GM19395 (cell line): ENCODE measurements around the gene MARCHF3.
A peak's percentile ranks its signal among the peaks of the same experiment; 100 is the strongest.
"Not testable (repeated sequence)": the region's sequence is repeated elsewhere in the genome, so short reads cannot be mapped to it uniquely, and the experiment has no call there.

Experiments used
- ATAC-seq: cut with Tn5 transposase; IDR thresholded peaks from one replicate; pipeline ENCODE4 v1.9.1; 2021; ENCODE audit warnings: mild to moderate bottlenecking, moderate library complexity; ENCODE audit not compliant: unreplicated experiment

Gene MARCHF3

DNA sequence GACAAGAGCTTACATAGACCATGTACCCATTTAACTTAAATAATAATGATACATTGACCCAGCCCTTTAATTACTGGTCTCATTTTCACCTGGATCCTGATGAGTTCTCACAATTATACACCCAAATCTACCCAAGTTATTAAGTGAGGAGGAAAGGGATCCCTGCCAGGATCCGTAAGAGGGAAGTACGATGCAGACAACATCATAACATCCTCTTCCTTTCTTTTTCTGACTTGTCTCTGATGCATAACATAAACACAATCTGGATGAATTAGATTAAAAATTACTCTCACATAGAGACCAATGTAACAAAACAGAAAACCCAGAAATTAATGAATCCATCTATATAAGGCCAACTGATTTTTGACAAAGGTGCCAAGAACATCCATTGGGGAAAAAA is 17.0 kb downstream of the MARCHF3 start:
- no peak for ATAC-seq

DNA sequence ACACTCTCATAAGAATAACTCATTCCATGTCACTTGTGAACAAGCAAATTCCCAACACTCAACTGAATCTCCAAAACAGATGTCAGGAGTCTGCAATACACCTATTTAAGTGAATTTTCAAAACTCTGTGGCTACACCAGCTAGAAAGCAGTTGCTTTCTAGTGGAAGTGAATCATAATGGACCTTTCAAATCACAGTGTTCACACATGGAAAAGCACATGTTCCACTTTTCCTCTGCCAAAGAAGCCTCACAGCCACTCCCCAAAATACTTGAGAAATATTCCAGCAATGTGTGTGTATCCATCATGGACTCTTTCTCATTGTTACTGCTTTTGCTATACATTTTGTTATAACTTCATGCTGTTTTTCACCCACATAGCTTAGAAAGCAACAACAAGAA is 17.4 kb downstream of the MARCHF3 start:
- no peak for ATAC-seq

GRCh38 chr5:127011961-127012644 is 18.3 kb downstream of the MARCHF3 start:
- peak; percentile 76 for ATAC-seq

GRCh38 chr5:127011153-127011552 is 19.2 kb downstream of the MARCHF3 start:
- no peak for ATAC-seq

DNA sequence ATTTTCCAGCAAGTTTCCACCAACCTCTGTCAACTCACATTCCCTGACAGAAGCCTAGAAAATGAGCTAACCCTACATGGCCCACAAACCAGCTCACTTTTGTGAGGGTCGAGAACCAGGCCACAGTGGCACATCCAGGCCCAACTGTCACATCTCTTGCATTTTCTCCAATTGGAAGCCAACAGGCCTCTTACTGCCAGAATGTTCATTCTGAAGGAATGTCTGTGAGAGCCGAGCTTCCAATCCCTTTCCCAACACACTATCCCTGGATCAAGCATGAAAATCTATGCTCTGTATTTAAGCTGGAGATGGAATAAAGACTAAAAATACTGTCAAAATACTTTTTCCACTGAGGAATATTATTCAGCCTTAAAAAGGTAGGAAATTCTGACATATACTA is 20.0 kb downstream of the MARCHF3 start:
- ATAC-seq: no peak

DNA sequence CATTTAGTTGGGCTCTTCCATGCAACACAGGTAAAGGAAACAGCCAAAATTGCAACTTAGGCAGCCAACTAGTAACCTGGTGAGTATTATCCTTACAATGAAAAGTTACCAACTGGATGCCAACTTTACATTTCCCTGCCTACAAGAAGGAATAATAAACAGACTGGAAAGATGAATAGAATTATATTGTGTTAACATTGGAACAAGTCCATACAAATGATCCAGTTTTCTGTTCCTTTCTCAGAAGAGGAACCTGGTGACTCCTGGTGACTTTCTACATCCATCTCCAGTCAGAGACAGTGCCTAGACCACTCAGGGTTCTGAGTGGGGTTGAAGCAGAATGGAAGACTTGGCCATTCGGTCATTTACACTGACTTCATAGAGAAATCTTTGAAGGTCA is 20.6 kb downstream of the MARCHF3 start:
- no peak for ATAC-seq

GRCh38 chr5:127008300-127008975 is 21.9 kb downstream of the MARCHF3 start:
- ATAC-seq: no peak

- ATAC-seq: no peak
These were observed 22.8 kb downstream of the MARCHF3 start for GRCh38 chr5:127007522-127007921.

- no peak for ATAC-seq
These were observed 23.6 kb downstream of the MARCHF3 start for GRCh38 chr5:127006744-127007143.

GRCh38 chr5:127005282-127005681 is 25.1 kb downstream of the MARCHF3 start:
- not testable (repeated sequence) for ATAC-seq

GRCh38 chr5:127004721-127005120 is 25.6 kb downstream of the MARCHF3 start:
- ATAC-seq: no peak

DNA sequence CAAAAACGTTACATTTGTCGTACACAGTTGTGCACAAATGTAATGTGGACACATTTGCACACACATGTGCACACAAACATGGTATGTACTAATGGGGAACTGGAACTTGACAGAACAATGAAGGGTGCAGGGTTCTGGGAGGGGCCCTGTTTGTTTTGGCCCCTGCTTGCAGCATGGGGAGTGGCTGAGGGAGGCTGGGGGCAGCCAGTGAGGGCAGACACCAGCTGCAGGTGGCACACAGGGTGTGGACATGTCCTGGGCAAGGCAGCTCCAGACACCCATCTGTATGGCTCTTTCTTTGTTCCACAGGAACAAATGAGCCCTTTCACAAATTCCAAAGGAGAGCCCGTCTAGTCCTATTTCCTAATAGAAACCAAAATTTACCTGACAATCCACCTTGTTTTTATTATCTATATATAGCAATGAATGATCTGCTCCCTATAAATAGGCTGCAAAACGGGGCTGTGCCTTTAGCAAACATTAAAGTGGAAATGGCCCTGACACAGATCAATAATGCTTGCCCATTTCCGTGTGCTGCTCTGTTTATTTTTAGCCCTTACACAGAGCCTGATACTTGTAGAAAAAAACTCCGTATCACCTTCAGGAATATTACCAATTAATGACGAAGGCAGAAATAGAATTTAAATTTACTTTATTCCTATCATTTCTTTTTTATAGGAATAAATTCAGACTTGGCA is 26.4 kb downstream of the MARCHF3 start:
- ATAC-seq: no peak

- ATAC-seq: no peak
These were observed 28.0 kb downstream of the MARCHF3 start for GRCh38 chr5:127002390-127002789.

GRCh38 chr5:127001621-127002296 is 28.6 kb downstream of the MARCHF3 start:
- ATAC-seq: no peak

- ATAC-seq: no peak
These were observed 31.3 kb downstream of the MARCHF3 start for GRCh38 chr5:126998895-126999570.

GRCh38 chr5:126998201-126998631 is 32.1 kb downstream of the MARCHF3 start:
- peak; percentile 95 for ATAC-seq

GRCh38 chr5:126995689-126996088 is 34.7 kb downstream of the MARCHF3 start:
- ATAC-seq: no peak

DNA sequence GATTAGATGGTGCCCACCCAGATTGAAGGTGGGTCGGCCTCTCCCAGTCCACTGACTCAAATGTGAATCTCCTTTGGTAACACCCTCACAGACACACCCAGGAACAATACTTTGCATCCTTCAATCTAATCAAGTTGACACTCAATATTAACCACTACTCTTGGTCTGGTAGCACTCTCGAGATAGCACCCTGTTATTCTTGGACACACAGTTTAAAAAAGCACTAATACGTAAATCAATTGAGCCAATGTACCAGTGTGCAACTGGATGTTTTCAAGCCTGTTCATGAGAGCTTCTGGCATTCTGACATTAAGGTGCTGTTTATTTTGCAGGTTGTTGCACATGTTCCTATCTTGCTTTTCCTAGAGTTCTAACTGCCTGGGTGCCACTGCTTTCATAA is 35.3 kb downstream of the MARCHF3 start:
- ATAC-seq: no peak

DNA sequence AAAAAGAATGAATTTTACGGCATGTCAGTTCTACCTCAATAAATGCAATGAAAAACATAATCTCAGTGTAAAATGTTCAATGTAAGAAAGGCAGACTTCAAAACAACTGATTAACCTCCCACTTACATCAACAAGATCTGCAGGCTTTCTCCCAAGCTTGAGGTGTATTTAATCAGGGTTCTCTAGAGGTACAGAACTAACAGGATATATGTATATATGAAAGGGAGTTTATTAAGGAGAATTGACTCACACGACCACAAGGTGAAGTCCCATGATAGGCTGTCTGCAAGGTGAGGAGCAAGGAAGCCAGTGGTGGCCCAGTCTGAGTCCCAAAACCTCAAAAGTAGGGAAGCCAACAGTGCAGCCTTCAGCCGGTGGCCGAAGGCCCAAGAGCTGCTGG is 35.9 kb downstream of the MARCHF3 start:
- ATAC-seq: no peak

DNA sequence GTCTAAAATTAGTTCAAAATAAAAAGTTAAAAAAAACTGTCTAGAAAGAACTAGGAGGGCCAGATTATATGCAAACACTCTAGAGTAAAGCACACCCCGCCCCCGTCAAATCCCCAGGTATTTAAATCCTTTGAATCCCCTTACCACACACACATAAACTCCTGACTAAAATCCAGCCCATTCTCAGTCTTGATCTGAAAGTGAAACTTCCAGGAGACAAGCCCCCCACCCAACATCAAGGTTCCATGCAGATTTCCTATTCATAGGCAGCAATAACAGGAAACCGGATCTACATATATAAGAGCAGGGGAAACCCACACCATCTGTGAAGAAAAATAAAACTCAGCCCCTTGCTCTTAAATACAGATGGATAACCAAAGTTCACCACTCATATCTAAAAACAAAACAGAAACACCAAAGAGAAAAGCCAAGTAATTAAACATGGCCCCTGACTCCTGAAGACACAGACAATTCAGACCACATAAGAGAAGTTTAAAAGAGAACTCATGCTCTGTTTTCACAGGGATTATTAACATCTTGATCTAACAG is 42.3 kb downstream of the MARCHF3 start:
- peak; percentile 93 for ATAC-seq
